Measurements from ENCODE around the gene ESYT2.

The ESYT2 gene

GRCh38 chr7:158825628-158826289, 3.5 kb downstream of the ESYT2 start:
- Histone ChIP-seq H3K9ac (ENCODE audit: low read depth in 1 of 2, low read length in 2 of 2) (no peak overlapping the region), H3K4me1 (ENCODE audit: control insufficient read depth in 1 of 2, insufficient read depth in 2 of 2, low read length in 2 of 2) (peaks cover 33 to 37% of the 10 kb centered on the region in 2 donors), H3K4me3 (ENCODE audit: low read depth in 1 of 2, low read length in 2 of 2) (no peak overlapping the region), H3K36me3 (ENCODE audit: control insufficient read depth in 1 of 2, insufficient read depth in 2 of 2, low read length in 2 of 2) (no peaks in the 10 kb centered on the region), H3K9me3 (ENCODE audit: control insufficient read depth in 1 of 2, low read length in 2 of 2) (no peaks in the 10 kb centered on the region), H3K27me3 (ENCODE audit: control insufficient read depth in 1 of 2, insufficient read depth in 2 of 2, low read length in 2 of 2) (no peaks in the 10 kb centered on the region), H3K27ac (ENCODE audit: low read depth, low read length) (no peak overlapping the region)

DNA sequence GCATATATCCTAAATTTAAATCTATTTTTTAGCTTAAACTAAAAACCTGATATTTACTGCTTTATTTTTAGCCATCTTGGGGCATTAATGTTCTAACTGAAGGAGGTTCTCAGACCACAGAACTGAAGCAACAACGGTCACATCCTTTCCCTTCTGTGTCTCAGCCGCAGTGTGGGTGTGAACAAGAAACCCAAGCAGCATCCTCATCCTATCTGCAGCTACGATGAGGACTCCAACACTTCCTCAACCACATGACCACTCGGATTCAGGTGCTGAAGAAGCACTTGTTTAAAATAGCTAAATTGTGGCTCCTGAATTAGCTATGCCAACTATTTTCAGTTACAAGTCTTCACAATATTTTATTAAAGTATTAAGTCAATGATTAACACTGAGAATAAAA, 5.3 kb downstream of the ESYT2 start:
- Histone ChIP-seq H3K27ac (ENCODE audit: low read depth, low read length) (no peak overlapping the region), H3K9ac (ENCODE audit: low read depth in 1 of 2, low read length in 2 of 2) (no peak overlapping the region), H3K4me1 (ENCODE audit: control insufficient read depth in 1 of 2, insufficient read depth in 2 of 2, low read length in 2 of 2) (peaks cover 35 to 41% of the 10 kb centered on the region in 2 donors), H3K4me3 (ENCODE audit: low read depth in 1 of 2, low read length in 2 of 2) (no peak overlapping the region), H3K36me3 (ENCODE audit: control insufficient read depth in 1 of 2, insufficient read depth in 2 of 2, low read length in 2 of 2) (no peaks in the 10 kb centered on the region), H3K27me3 (ENCODE audit: control insufficient read depth in 1 of 2, insufficient read depth in 2 of 2, low read length in 2 of 2) (no peaks in the 10 kb centered on the region), H3K9me3 (ENCODE audit: control insufficient read depth in 1 of 2, low read length in 2 of 2) (no peaks in the 10 kb centered on the region)

DNA sequence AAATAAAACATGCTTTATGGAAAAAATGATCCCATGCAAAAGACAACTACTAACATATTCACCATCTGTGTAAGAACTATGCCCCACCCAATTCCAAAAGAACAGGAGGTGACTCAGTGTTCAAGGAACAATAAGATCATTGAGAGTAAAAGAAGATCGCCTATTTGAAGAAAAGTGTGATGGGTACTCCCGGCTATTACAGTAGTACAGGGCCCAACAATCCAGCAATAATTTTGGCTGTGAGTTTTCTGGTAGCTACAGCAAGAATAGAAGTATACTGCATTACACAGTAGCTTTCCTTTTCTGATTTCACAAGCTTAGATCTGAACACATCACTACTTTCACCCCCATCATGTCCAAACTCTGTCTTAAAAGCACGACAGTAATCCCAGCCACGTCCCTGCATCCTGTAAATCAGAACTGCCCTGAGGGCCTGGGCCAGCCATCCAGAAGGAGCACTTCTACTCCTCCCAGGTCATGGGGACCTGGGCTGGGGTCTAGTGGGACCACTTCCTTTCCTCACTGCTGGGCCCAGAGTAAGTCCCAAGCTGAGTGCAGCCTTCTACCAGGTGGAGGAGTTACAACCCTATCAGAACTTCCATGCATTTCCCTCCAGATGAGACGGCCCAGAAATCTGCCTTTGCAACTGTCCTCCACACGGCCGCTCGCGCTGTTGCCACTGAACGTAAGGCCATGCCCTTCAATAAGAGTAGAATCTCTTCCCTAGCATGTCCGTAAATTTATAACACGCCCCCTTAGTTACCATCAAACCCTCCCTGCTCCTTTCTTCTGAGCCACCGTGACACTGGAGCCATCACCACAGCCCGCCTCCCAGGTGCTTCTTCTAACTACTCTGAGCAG, 7.9 kb downstream of the ESYT2 start:
- peak overlapping the region; percentile 1 for H3K27ac ChIP-seq (ENCODE audit: low read depth, low read length)
- H3K4me3 ChIP-seq (ENCODE audit: low read depth in 1 of 2, low read length in 2 of 2), result peak overlapping the region in 1 of 2 donors; percentile 21
- H3K27me3 ChIP-seq (ENCODE audit: control insufficient read depth in 1 of 2, insufficient read depth in 2 of 2, low read length in 2 of 2), result no peaks in the 10 kb centered on the region
- H3K9ac ChIP-seq (ENCODE audit: low read depth in 1 of 2, low read length in 2 of 2), result peak overlapping the region; percentile 35 to 56
- no peaks in the 10 kb centered on the region for H3K36me3 ChIP-seq (ENCODE audit: control insufficient read depth in 1 of 2, insufficient read depth in 2 of 2, low read length in 2 of 2)
- H3K4me1 ChIP-seq (ENCODE audit: control insufficient read depth in 1 of 2, insufficient read depth in 2 of 2, low read length in 2 of 2), result peaks cover 52 to 60% of the 10 kb centered on the region in 2 donors
- H3K9me3 ChIP-seq (ENCODE audit: control insufficient read depth in 1 of 2, low read length in 2 of 2), result no peaks in the 10 kb centered on the region

DNA sequence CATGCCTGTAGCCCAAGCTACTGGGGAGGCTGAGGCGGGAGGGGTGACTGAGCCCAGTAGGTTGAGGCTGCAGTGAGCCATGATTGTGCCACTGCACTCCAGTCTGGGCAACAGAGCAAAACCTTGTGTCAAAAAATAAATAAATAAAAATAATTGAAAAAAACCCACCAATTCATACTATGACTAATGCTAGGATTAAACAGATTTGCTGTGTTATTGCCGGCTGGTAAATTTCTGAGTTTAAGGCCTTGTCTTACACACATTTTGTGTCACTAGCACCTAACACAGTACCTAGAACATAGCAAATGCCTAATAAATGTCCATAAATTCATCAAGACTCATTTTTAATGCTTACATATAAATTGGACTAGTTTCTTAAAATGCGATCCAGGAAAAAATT, 8.7 kb downstream of the ESYT2 start:
- no peak overlapping the region for H3K27ac ChIP-seq (ENCODE audit: low read depth, low read length)
- peak overlapping the region in 1 of 2 donors; percentile 56 for H3K9ac ChIP-seq (ENCODE audit: low read depth in 1 of 2, low read length in 2 of 2)
- H3K4me1 ChIP-seq (ENCODE audit: control insufficient read depth in 1 of 2, insufficient read depth in 2 of 2, low read length in 2 of 2), result peaks cover 56 to 62% of the 10 kb centered on the region in 2 donors
- H3K27me3 ChIP-seq (ENCODE audit: control insufficient read depth in 1 of 2, insufficient read depth in 2 of 2, low read length in 2 of 2), result no peaks in the 10 kb centered on the region
- no peaks in the 10 kb centered on the region for H3K36me3 ChIP-seq (ENCODE audit: control insufficient read depth in 1 of 2, insufficient read depth in 2 of 2, low read length in 2 of 2)
- no peak overlapping the region for H3K4me3 ChIP-seq (ENCODE audit: low read depth in 1 of 2, low read length in 2 of 2)
- no peaks in the 10 kb centered on the region for H3K9me3 ChIP-seq (ENCODE audit: control insufficient read depth in 1 of 2, low read length in 2 of 2)

GRCh38 chr7:158819571-158820203, 9.6 kb downstream of the ESYT2 start:
- peaks cover 58 to 63% of the 10 kb centered on the region in 2 donors for H3K4me1 ChIP-seq (ENCODE audit: control insufficient read depth in 1 of 2, insufficient read depth in 2 of 2, low read length in 2 of 2)
- peak overlapping the region in 1 of 2 donors; percentile 4 for H3K9ac ChIP-seq (ENCODE audit: low read depth in 1 of 2, low read length in 2 of 2)
- H3K36me3 ChIP-seq (ENCODE audit: control insufficient read depth in 1 of 2, insufficient read depth in 2 of 2, low read length in 2 of 2), result no peaks in the 10 kb centered on the region
- H3K9me3 ChIP-seq (ENCODE audit: control insufficient read depth in 1 of 2, low read length in 2 of 2), result no peaks in the 10 kb centered on the region
- no peaks in the 10 kb centered on the region for H3K27me3 ChIP-seq (ENCODE audit: control insufficient read depth in 1 of 2, insufficient read depth in 2 of 2, low read length in 2 of 2)
- no peak overlapping the region for H3K4me3 ChIP-seq (ENCODE audit: low read depth in 1 of 2, low read length in 2 of 2)
- H3K27ac ChIP-seq (ENCODE audit: low read depth, low read length), result peak overlapping the region; percentile 96

GRCh38 chr7:158818325-158819213, 10.7 kb downstream of the ESYT2 start:
- peak overlapping the region; percentile 61 to 64 for H3K4me3 ChIP-seq (ENCODE audit: low read depth in 1 of 2, low read length in 2 of 2)
- no peaks in the 10 kb centered on the region for H3K36me3 ChIP-seq (ENCODE audit: control insufficient read depth in 1 of 2, insufficient read depth in 2 of 2, low read length in 2 of 2)
- H3K27me3 ChIP-seq (ENCODE audit: control insufficient read depth in 1 of 2, insufficient read depth in 2 of 2, low read length in 2 of 2), result no peaks in the 10 kb centered on the region
- H3K9me3 ChIP-seq (ENCODE audit: control insufficient read depth in 1 of 2, low read length in 2 of 2), result no peaks in the 10 kb centered on the region
- peak overlapping the region; percentile 69 to 79 for H3K9ac ChIP-seq (ENCODE audit: low read depth in 1 of 2, low read length in 2 of 2)
- H3K27ac ChIP-seq (ENCODE audit: low read depth, low read length), result peak overlapping the region; percentile 96
- H3K4me1 ChIP-seq (ENCODE audit: control insufficient read depth in 1 of 2, insufficient read depth in 2 of 2, low read length in 2 of 2), result peaks cover 58% of the 10 kb centered on the region in 2 donors

DNA sequence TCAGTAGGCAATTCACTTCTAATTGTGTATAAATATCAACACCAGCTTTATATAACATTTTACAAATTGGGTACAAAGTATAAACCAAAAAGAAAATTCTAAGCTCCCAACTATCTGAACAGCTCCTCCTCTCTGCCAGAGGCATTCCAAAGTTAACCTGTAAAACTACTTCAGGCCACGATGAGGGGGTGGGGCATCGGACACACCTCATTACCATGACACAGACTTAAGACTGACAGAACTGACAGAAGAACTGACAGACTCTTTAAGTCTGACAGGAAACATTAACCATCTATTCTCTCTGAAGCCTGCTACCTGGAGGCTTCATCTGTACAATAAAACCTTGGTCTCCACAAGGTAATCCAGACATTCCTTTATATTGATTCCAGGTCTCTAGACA, 12.3 kb downstream of the ESYT2 start:
- Histone ChIP-seq H3K27ac (ENCODE audit: low read depth, low read length) (no peak overlapping the region), H3K36me3 (ENCODE audit: control insufficient read depth in 1 of 2, insufficient read depth in 2 of 2, low read length in 2 of 2) (no peaks in the 10 kb centered on the region), H3K4me1 (ENCODE audit: control insufficient read depth in 1 of 2, insufficient read depth in 2 of 2, low read length in 2 of 2) (peaks cover 63 to 70% of the 10 kb centered on the region in 2 donors), H3K9me3 (ENCODE audit: control insufficient read depth in 1 of 2, low read length in 2 of 2) (no peaks in the 10 kb centered on the region), H3K27me3 (ENCODE audit: control insufficient read depth in 1 of 2, insufficient read depth in 2 of 2, low read length in 2 of 2) (no peaks in the 10 kb centered on the region), H3K9ac (ENCODE audit: low read depth in 1 of 2, low read length in 2 of 2) (no peak overlapping the region), H3K4me3 (ENCODE audit: low read depth in 1 of 2, low read length in 2 of 2) (peak overlapping the region in 1 of 2 donors; percentile 24)

GRCh38 chr7:158816271-158816670, 13.0 kb downstream of the ESYT2 start:
- Histone ChIP-seq H3K27ac (ENCODE audit: low read depth, low read length) (no peak overlapping the region), H3K4me3 (ENCODE audit: low read depth in 1 of 2, low read length in 2 of 2) (no peak overlapping the region), H3K27me3 (ENCODE audit: control insufficient read depth in 1 of 2, insufficient read depth in 2 of 2, low read length in 2 of 2) (no peaks in the 10 kb centered on the region), H3K4me1 (ENCODE audit: control insufficient read depth in 1 of 2, insufficient read depth in 2 of 2, low read length in 2 of 2) (peaks cover 58 to 68% of the 10 kb centered on the region in 2 donors), H3K9ac (ENCODE audit: low read depth in 1 of 2, low read length in 2 of 2) (no peak overlapping the region), H3K36me3 (ENCODE audit: control insufficient read depth in 1 of 2, insufficient read depth in 2 of 2, low read length in 2 of 2) (no peaks in the 10 kb centered on the region), H3K9me3 (ENCODE audit: control insufficient read depth in 1 of 2, low read length in 2 of 2) (no peaks in the 10 kb centered on the region)

GRCh38 chr7:158815800-158816128, 13.5 kb downstream of the ESYT2 start:
- no peaks in the 10 kb centered on the region for H3K36me3 ChIP-seq (ENCODE audit: control insufficient read depth in 1 of 2, insufficient read depth in 2 of 2, low read length in 2 of 2)
- no peaks in the 10 kb centered on the region for H3K9me3 ChIP-seq (ENCODE audit: control insufficient read depth in 1 of 2, low read length in 2 of 2)
- peaks cover 52 to 63% of the 10 kb centered on the region in 2 donors for H3K4me1 ChIP-seq (ENCODE audit: control insufficient read depth in 1 of 2, insufficient read depth in 2 of 2, low read length in 2 of 2)
- no peaks in the 10 kb centered on the region for H3K27me3 ChIP-seq (ENCODE audit: control insufficient read depth in 1 of 2, insufficient read depth in 2 of 2, low read length in 2 of 2)
- H3K9ac ChIP-seq (ENCODE audit: low read depth in 1 of 2, low read length in 2 of 2), result no peak overlapping the region
- no peak overlapping the region for H3K4me3 ChIP-seq (ENCODE audit: low read depth in 1 of 2, low read length in 2 of 2)
- H3K27ac ChIP-seq (ENCODE audit: low read depth, low read length), result no peak overlapping the region
